ENCODE results near the gene KCTD3.

DNA sequence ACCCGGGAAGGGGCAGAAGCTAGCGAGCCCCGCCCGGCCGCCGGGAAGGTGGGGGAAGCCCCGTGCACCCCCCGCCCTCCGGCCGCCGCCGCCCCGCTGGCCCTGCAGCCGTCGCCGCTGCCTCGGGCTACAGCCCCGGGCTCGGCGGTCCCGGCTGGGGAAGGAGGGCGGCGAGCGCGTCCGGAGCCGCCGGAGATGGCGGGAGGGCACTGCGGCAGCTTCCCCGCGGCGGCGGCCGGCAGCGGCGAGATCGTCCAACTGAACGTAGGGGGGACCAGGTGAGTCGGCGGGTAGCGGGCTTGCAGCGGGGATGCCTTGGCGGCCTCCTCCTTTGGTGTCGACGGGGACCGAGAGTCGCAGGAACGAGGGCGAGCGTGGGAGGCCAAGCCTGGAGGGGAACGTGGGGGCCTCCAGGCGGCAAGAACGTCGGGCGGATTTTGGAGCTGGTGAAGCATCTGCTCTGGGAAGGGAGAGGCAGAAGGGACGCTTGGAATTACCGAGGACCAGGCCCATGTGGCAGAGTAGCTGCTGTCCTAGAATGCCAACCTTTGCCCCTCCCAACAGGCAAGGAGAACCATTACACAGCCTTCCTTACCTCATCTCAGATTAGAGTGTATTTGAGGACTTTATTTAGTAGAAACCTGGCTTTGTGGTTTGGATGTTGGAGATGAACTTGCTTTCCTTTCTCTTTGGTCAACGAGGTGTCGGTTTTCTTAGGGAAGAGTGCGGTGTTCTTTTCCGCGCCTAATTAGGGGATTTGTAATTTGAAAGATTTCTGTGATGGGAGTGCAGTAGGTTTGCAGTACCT lies 591 bp downstream of the KCTD3 start:
- TF ChIP-seq, protein P1, sequence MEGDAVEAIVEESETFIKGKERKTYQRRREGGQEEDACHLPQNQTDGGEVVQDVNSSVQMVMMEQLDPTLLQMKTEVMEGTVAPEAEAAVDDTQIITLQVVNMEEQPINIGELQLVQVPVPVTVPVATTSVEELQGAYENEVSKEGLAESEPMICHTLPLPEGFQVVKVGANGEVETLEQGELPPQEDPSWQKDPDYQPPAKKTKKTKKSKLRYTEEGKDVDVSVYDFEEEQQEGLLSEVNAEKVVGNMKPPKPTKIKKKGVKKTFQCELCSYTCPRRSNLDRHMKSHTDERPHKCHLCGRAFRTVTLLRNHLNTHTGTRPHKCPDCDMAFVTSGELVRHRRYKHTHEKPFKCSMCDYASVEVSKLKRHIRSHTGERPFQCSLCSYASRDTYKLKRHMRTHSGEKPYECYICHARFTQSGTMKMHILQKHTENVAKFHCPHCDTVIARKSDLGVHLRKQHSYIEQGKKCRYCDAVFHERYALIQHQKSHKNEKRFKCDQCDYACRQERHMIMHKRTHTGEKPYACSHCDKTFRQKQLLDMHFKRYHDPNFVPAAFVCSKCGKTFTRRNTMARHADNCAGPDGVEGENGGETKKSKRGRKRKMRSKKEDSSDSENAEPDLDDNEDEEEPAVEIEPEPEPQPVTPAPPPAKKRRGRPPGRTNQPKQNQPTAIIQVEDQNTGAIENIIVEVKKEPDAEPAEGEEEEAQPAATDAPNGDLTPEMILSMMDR (IDR thresholded peaks at IDR 0.05; ENCODE audit: insufficient read depth, low read length), result no peak
- TF ChIP-seq SPI1 (IDR thresholded peaks at IDR 0.05; ENCODE audit: borderline replicate concordance, low read depth), result no peak

Data from HL-60 (cell line).